SK-N-SH (cell line): ENCODE data around the gene TACC2. TPM values are rescaled to one million over a fixed set of nuclear protein-coding genes. Genes with fewer than 3 reads are reported as not detected.

Experiments
- CTCF ChIA-PET: fragments of 300-600, 350-600 bp; formaldehyde crosslinking; extraction: SDS; loops from one replicate; lab custom pipeline; 2021; lab: Yijun Ruan, JAX
- POLR2A ChIA-PET: fragments of 350-600 bp; sonication (Branson Sonifier 250); formaldehyde crosslinking; extraction: SDS; loops from one replicate; lab custom pipeline; 2020; ENCODE audit warnings: antibody characterized with exemption, inconsistent platforms; lab: Yijun Ruan, JAX
- DNase-seq: peaks from one replicate; pipeline ENCODE4 v3.0.0; 2012
- H2AFZ ChIP-seq: fragments of 200-600 bp; sonication (generic); 2 replicates; pipeline ENCODE4 v1.8.1; 2016; ENCODE audit warnings: antibody characterized with exemption, mild to moderate bottlenecking, low read depth
- H3F3A ChIP-seq: fragments of 200-600 bp; sonication (generic); replicated peaks from 2 replicates; pipeline ENCODE3; 2016; ENCODE audit warnings: antibody characterized with exemption, mild to moderate bottlenecking; ENCODE audit not compliant: insufficient read depth
- H3K27ac ChIP-seq, 2 experiments: fragments of 200-500 bp in 1 of 2; fragments of 200-600 bp in 1 of 2; sonication (Bioruptor generic) in 1 of 2; sonication (generic), shearing (Covaris generic) in 1 of 2; 2 replicates each; pipeline versions ENCODE4 v1.5.1 to v1.6.1; 2014 to 2016; ENCODE audit warnings: low read depth in 2 of 2, inconsistent platforms in 1 of 2, low read length in 1 of 2, mild to moderate bottlenecking in 1 of 2, mixed read lengths in 1 of 2
- H3K27me3 ChIP-seq: fragments of 200-600 bp; sonication (generic), shearing (Covaris generic); 2 replicates; pipeline ENCODE4 v1.6.1; 2016; ENCODE audit warnings: mixed run types; ENCODE audit not compliant: insufficient read depth
- H3K36me3 ChIP-seq, 2 experiments: fragments of 200-500 bp in 1 of 2; fragments of 200-600 bp in 1 of 2; sonication (Bioruptor generic) in 1 of 2; sonication (generic) in 1 of 2; replicated peaks in 1 of 2; 2 replicates each; pipeline versions ENCODE3 to v1.5.1; 2014 to 2016; ENCODE audit warnings: low read length in 1 of 2, mild to moderate bottlenecking in 1 of 2; ENCODE audit not compliant: insufficient read depth in 2 of 2, control insufficient read depth in 1 of 2
- H3K4me1 ChIP-seq, 2 experiments: fragments of 200-500 bp in 1 of 2; fragments of 200-600 bp in 1 of 2; sonication (Bioruptor generic) in 1 of 2; sonication (generic), shearing (Covaris generic) in 1 of 2; 2 replicates each; pipeline versions ENCODE4 v1.5.1 to v1.6.1; 2014 to 2016; ENCODE audit warnings: low read depth in 1 of 2, low read length in 1 of 2, mixed run types in 1 of 2; ENCODE audit not compliant: insufficient read depth in 2 of 2, control insufficient read depth in 1 of 2
- H3K4me2 ChIP-seq: fragments of 200-600 bp; sonication (generic), shearing (Covaris generic); 2 replicates; pipeline ENCODE4 v1.6.1; 2017; ENCODE audit warnings: mixed run types
- H3K4me3 ChIP-seq, 2 experiments: fragments of 200-500 bp in 1 of 2; fragments of 200-600 bp in 1 of 2; sonication (Bioruptor generic) in 1 of 2; sonication (generic), shearing (Covaris generic) in 1 of 2; 2 replicates each; pipeline versions ENCODE4 v1.5.1 to v1.8.1; 2014 to 2016; ENCODE audit warnings: low read depth in 2 of 2, inconsistent platforms in 1 of 2, low read length in 1 of 2, mild to moderate bottlenecking in 1 of 2, mixed read lengths in 1 of 2, moderate library complexity in 1 of 2
- H3K79me2 ChIP-seq: fragments of 200-600 bp; sonication (generic); 2 replicates; pipeline ENCODE4 v1.8.1; 2017; ENCODE audit warnings: mild to moderate bottlenecking; ENCODE audit not compliant: insufficient read depth
- H3K9ac ChIP-seq: fragments of 200-600 bp; sonication (generic); 2 replicates; pipeline ENCODE4 v1.6.1; 2017; ENCODE audit warnings: mixed run types
- H3K9me2 ChIP-seq: fragments of 200-600 bp; sonication (generic); 2 replicates; pipeline ENCODE4 v1.6.1; 2017; ENCODE audit warnings: mixed run types
- H3K9me3 ChIP-seq: fragments of 200-600 bp; sonication (generic); 2 replicates; pipeline ENCODE4 v1.6.1; 2017; ENCODE audit warnings: mixed run types, mild to moderate bottlenecking, moderate library complexity
- H4K20me1 ChIP-seq: fragments of 200-600 bp; sonication (generic); 2 replicates; pipeline ENCODE4 v1.6.1; 2017; ENCODE audit warnings: mild to moderate bottlenecking, mixed run types; ENCODE audit not compliant: insufficient read depth
- CHD2 ChIP-seq: fragments of 150-350 bp; IDR thresholded peaks from 2 replicates; pipeline ENCODE4 v1.6.1; 2018; ENCODE audit warnings: low read length; ENCODE audit not compliant: partially characterized antibody
- EZH2phosphoT487 ChIP-seq: fragments of 200-600 bp; sonication (generic); IDR thresholded peaks from 2 replicates; pipeline ENCODE4 v1.6.1; 2017; ENCODE audit warnings: low read depth, mixed run types, mild to moderate bottlenecking, antibody characterized with exemption, moderate library complexity, borderline replicate concordance
- FOXJ3 ChIP-seq: sonication (generic); formaldehyde crosslinking; IDR thresholded peaks from 2 replicates; pipeline ENCODE4 v1.5.1; 2020; ENCODE audit warnings: mild to moderate bottlenecking, missing genetic modification reagents
- FOXM1 ChIP-seq: IDR thresholded peaks from 2 replicates; pipeline ENCODE4 v1.4.0; 2012; ENCODE audit warnings: low read depth, mild to moderate bottlenecking
- JUND ChIP-seq: IDR thresholded peaks from 2 replicates; pipeline ENCODE4 v1.4.0; 2012
- MXI1 ChIP-seq: IDR thresholded peaks from 2 replicates; pipeline ENCODE4 v1.6.1; 2012; ENCODE audit warnings: mild to moderate bottlenecking, low read depth, low read length, improper control_type of control experiment
- NRF1 ChIP-seq: IDR thresholded peaks from 2 replicates; pipeline ENCODE4 v1.6.1; 2012; ENCODE audit warnings: low read depth, mild to moderate bottlenecking, low read length
- POLR2AphosphoS5 ChIP-seq: IDR thresholded peaks from 2 replicates; pipeline ENCODE4 v1.6.1; 2012; ENCODE audit warnings: low read depth, low read length
- RFX5 ChIP-seq: IDR thresholded peaks from 2 replicates; pipeline ENCODE4 v1.6.1; 2012; ENCODE audit warnings: mild to moderate bottlenecking, improper control_type of control experiment, low read length
- SIN3A ChIP-seq: IDR thresholded peaks from 2 replicates; pipeline ENCODE4 v1.6.1; 2012; ENCODE audit warnings: low read depth, mild to moderate bottlenecking, low read length, moderate library complexity, borderline replicate concordance
- SMC3 ChIP-seq: IDR thresholded peaks from 2 replicates; pipeline ENCODE4 v1.6.1; 2012; ENCODE audit warnings: low read depth, low read length, improper control_type of control experiment
- TAF1 ChIP-seq: IDR thresholded peaks from 2 replicates; pipeline ENCODE4 v1.6.1; 2012; ENCODE audit warnings: low read depth, mild to moderate bottlenecking, low read length, moderate library complexity, borderline replicate concordance
- TEAD4 ChIP-seq: IDR thresholded peaks from 2 replicates; pipeline ENCODE4 v1.4.0; 2012; ENCODE audit warnings: mild to moderate bottlenecking, borderline replicate concordance; ENCODE audit not compliant: insufficient read depth
- YY1 ChIP-seq: IDR thresholded peaks from 2 replicates; pipeline ENCODE4 v1.4.0; 2012; ENCODE audit warnings: low read depth, mild to moderate bottlenecking
- WGBS: methylation state at CpG from one replicate; pipeline ENCODE4 v1.1.6; 2017; ENCODE audit warnings: low lambda C conversion rate; 5-methylcytosine and 5-hydroxymethylcytosine counted together
- polyA plus RNA-seq, 3 experiments: library from polyadenylated mRNA; depleted of rRNA; stranded (reverse); fragments of >200 nt; gene quantifications; 2 replicates each; pipeline ENCODE4 v1.2.3, GENCODE V29; 2012
- TF ChIP-seq, protein P1 (sequence below): fragments of 150-350 bp; IDR thresholded peaks from 2 replicates; pipeline ENCODE4 v1.6.1; 2017; ENCODE audit warnings: antibody characterized with exemption, low read length, low read depth, borderline replicate concordance
- TF ChIP-seq, protein P2 (sequence below): IDR thresholded peaks from 2 replicates; pipeline ENCODE4; 2012
- TF ChIP-seq, protein P3 (sequence below): IDR thresholded peaks from 2 replicates; pipeline ENCODE4 v1.6.1; 2012; ENCODE audit warnings: mild to moderate bottlenecking, low read depth, low read length, moderate library complexity
- TF ChIP-seq, protein P4 (sequence below): IDR thresholded peaks from 2 replicates; pipeline ENCODE4 v1.4.0; 2012; ENCODE audit warnings: low read depth, borderline replicate concordance
- TF ChIP-seq, protein P5 (sequence below): fragments of 150-350 bp; IDR thresholded peaks from 2 replicates; pipeline ENCODE4 v1.6.1; 2016; ENCODE audit warnings: mild to moderate bottlenecking, low read depth, low read length

Gene TACC2
- polyA plus RNA-seq, 1 of the 3 experiments (the other 2 are of a cell fraction) = 8.8 TPM

DNA sequence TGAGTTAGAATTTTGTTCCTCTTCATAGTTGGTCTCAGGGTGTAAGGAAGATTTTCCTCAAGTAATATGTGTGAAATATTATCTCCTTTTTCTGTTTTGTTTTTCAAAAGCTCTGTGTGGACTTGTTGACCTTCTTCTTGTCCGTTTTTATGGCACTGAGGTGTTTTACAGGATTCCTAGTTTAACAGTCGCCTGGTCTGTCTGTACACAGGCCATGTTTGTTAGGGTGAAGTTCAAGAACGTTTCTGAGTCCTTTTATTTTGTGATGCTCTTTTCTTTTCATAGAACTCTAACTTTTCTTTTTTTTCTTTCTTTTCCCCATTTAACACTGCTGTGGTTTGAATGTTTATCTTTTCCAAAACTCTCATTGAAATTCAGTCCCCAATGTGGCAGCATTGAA, 18.5 kb downstream of the TACC2 start:
- no peaks in the 10 kb centered on the region for H3F3A ChIP-seq
- H3K36me3 ChIP-seq = no peaks in the 10 kb centered on the region
- no peaks in the 10 kb centered on the region for H3K79me2 ChIP-seq
- no peak overlapping the region for H3K27ac ChIP-seq
- H3K27me3 ChIP-seq = no peaks in the 10 kb centered on the region; the same call in 1 of the 2 replicates
- no peaks in the 10 kb centered on the region for H3K4me1 ChIP-seq
- H3K9me3 ChIP-seq = no peaks in the 10 kb centered on the region
- TF ChIP-seq EZH2phosphoT487 = no peak
- no peak for TF ChIP-seq CHD2
- TF ChIP-seq TEAD4 = no peak
- no peak for TF ChIP-seq TAF1
- TF ChIP-seq FOXJ3 (CRISPR knock-in tag) = no peak
- no peak for TF ChIP-seq NRF1
- TF ChIP-seq, protein P1, sequence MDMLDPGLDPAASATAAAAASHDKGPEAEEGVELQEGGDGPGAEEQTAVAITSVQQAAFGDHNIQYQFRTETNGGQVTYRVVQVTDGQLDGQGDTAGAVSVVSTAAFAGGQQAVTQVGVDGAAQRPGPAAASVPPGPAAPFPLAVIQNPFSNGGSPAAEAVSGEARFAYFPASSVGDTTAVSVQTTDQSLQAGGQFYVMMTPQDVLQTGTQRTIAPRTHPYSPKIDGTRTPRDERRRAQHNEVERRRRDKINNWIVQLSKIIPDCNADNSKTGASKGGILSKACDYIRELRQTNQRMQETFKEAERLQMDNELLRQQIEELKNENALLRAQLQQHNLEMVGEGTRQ = no peak
- TF ChIP-seq, protein P2, sequence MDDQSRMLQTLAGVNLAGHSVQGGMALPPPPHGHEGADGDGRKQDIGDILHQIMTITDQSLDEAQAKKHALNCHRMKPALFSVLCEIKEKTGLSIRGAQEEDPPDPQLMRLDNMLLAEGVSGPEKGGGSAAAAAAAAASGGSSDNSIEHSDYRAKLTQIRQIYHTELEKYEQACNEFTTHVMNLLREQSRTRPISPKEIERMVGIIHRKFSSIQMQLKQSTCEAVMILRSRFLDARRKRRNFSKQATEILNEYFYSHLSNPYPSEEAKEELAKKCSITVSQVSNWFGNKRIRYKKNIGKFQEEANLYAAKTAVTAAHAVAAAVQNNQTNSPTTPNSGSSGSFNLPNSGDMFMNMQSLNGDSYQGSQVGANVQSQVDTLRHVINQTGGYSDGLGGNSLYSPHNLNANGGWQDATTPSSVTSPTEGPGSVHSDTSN = no peak
- no peak for DNase-seq
- ChIA-PET POLR2A (no interaction called here), CTCF (no interaction called here)
- H3K9me2 ChIP-seq = no peaks in the 10 kb centered on the region
- H2AFZ ChIP-seq = no peak overlapping the region
- H3K4me3 ChIP-seq = no peak overlapping the region
- WGBS = 12% methylated on average over 3 of the region's 3 CpGs
- no peak overlapping the region for H3K9ac ChIP-seq
- H4K20me1 ChIP-seq = no peaks in the 10 kb centered on the region
- H3K4me2 ChIP-seq = no peak overlapping the region

DNA sequence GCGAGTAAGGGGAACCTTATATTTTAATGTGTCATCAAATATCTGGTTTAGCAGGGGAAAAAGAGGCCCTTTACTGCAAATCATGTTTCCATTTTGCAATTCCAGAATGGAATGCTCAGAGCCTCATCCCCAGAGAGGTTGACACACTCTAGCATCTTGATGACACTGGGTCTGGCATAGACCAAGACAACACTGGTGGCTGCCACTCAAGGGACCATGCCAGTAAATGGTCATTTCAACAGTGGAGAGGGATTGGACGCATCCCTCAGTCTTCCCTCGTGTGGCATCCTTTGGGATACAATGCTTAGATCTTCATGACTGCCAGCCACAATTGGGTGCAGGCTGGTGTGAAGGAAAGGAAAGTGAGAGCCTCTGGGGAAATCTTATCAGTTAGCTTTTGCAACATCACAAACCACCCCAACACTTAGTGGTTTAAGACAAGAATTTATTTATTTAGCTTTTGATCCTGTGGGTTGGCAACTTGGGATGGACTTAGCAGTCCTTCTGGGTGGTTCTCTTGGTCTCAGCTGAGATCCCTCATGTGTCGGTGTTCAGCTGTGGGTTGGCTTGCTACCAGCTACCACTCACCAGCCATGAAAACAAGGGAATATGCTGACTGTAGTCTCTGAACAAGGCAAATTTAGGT, 21.6 kb downstream of the TACC2 start:
- no peak for DNase-seq
- CTCF ChIA-PET = interaction anchor here (0.7 to 1.6 kb wide), 4 partner anchors 9 to 110 kb away, joined by 3 read pairs; partner anchors contain the start of gene NSMCE4A

More for the DNA sequence above, 21.6 kb downstream of the TACC2 start:
- WGBS = 64% methylated on average over 4 of the region's 4 CpGs
- no peak overlapping the region for H3K27ac ChIP-seq
- no peaks in the 10 kb centered on the region for H3K36me3 ChIP-seq
- H4K20me1 ChIP-seq = no peaks in the 10 kb centered on the region
- H3K9ac ChIP-seq = no peak overlapping the region
- POLR2A ChIA-PET = no interaction called here
- no peaks in the 10 kb centered on the region for H3K4me1 ChIP-seq
- no peak for TF ChIP-seq YY1
- TF ChIP-seq SIN3A = no peak
- TF ChIP-seq POLR2AphosphoS5 = no peak
- no peak for TF ChIP-seq MXI1
- no peak for TF ChIP-seq RFX5
- TF ChIP-seq, protein P3, sequence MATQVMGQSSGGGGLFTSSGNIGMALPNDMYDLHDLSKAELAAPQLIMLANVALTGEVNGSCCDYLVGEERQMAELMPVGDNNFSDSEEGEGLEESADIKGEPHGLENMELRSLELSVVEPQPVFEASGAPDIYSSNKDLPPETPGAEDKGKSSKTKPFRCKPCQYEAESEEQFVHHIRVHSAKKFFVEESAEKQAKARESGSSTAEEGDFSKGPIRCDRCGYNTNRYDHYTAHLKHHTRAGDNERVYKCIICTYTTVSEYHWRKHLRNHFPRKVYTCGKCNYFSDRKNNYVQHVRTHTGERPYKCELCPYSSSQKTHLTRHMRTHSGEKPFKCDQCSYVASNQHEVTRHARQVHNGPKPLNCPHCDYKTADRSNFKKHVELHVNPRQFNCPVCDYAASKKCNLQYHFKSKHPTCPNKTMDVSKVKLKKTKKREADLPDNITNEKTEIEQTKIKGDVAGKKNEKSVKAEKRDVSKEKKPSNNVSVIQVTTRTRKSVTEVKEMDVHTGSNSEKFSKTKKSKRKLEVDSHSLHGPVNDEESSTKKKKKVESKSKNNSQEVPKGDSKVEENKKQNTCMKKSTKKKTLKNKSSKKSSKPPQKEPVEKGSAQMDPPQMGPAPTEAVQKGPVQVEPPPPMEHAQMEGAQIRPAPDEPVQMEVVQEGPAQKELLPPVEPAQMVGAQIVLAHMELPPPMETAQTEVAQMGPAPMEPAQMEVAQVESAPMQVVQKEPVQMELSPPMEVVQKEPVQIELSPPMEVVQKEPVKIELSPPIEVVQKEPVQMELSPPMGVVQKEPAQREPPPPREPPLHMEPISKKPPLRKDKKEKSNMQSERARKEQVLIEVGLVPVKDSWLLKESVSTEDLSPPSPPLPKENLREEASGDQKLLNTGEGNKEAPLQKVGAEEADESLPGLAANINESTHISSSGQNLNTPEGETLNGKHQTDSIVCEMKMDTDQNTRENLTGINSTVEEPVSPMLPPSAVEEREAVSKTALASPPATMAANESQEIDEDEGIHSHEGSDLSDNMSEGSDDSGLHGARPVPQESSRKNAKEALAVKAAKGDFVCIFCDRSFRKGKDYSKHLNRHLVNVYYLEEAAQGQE = no peak
- TF ChIP-seq, protein P4, sequence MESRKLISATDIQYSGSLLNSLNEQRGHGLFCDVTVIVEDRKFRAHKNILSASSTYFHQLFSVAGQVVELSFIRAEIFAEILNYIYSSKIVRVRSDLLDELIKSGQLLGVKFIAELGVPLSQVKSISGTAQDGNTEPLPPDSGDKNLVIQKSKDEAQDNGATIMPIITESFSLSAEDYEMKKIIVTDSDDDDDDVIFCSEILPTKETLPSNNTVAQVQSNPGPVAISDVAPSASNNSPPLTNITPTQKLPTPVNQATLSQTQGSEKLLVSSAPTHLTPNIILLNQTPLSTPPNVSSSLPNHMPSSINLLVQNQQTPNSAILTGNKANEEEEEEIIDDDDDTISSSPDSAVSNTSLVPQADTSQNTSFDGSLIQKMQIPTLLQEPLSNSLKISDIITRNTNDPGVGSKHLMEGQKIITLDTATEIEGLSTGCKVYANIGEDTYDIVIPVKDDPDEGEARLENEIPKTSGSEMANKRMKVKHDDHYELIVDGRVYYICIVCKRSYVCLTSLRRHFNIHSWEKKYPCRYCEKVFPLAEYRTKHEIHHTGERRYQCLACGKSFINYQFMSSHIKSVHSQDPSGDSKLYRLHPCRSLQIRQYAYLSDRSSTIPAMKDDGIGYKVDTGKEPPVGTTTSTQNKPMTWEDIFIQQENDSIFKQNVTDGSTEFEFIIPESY = no peak
- no peak for TF ChIP-seq JUND
- no peak for TF ChIP-seq SMC3
- TF ChIP-seq, protein P5, sequence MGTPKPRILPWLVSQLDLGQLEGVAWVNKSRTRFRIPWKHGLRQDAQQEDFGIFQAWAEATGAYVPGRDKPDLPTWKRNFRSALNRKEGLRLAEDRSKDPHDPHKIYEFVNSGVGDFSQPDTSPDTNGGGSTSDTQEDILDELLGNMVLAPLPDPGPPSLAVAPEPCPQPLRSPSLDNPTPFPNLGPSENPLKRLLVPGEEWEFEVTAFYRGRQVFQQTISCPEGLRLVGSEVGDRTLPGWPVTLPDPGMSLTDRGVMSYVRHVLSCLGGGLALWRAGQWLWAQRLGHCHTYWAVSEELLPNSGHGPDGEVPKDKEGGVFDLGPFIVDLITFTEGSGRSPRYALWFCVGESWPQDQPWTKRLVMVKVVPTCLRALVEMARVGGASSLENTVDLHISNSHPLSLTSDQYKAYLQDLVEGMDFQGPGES = no peak
- TF ChIP-seq FOXM1 = no peak
- no peaks in the 10 kb centered on the region for H3F3A ChIP-seq
- H2AFZ ChIP-seq = no peak overlapping the region
- no peak overlapping the region for H3K4me3 ChIP-seq
- H3K79me2 ChIP-seq = no peaks in the 10 kb centered on the region
- H3K9me3 ChIP-seq = no peaks in the 10 kb centered on the region
- H3K4me2 ChIP-seq = no peak overlapping the region
- no peaks in the 10 kb centered on the region; the same call in 1 of the 2 replicates for H3K27me3 ChIP-seq
- no peaks in the 10 kb centered on the region for H3K9me2 ChIP-seq
